Esophagus squamous epithelium (tissue), 5 donors: ENCODE measurements around the gene ADH1A. TPM values are rescaled to one million over a fixed set of nuclear protein-coding genes. Genes with fewer than 3 reads are reported as not detected.

ENCODE experiments used
- DNase-seq: peaks from one replicate; lab custom pipeline; 2025; lab: John Stamatoyannopoulos, UW
- H3K27ac ChIP-seq, 4 donors: fragments of 200-600 bp; sonication (generic); one replicate each; pipeline ENCODE4 v1.5.1; 2016 to 2019; ENCODE audit warnings: mild to moderate bottlenecking in 1 of 4
- H3K27me3 ChIP-seq, 4 donors: fragments of 200-600 bp; sonication (generic); 1 replicate in 3 of 4; 2 replicates in 1 of 4; pipeline versions ENCODE4 v1.5.1 to v1.6.0; 2017 to 2021; ENCODE audit warnings: antibody characterized with exemption in 1 of 4
- H3K36me3 ChIP-seq, 3 donors: fragments of 200-600 bp; sonication (generic); one replicate each; pipeline ENCODE4 v1.5.1; 2016 to 2019
- H3K4me1 ChIP-seq, 3 donors: fragments of 200-600 bp; sonication (generic); one replicate each; pipeline ENCODE4 v1.5.1; 2017 to 2019
- H3K4me3 ChIP-seq, 4 donors: fragments of 200-600 bp; sonication (generic); 1 replicate in 3 of 4; 2 replicates in 1 of 4; pipeline ENCODE4 v1.5.1; 2016 to 2019; ENCODE audit warnings: mild to moderate bottlenecking in 2 of 4, moderate library complexity in 1 of 4
- H3K9me3 ChIP-seq, 3 donors: fragments of 200-600 bp; sonication (generic); one replicate each; pipeline ENCODE4 v1.5.1; 2016 to 2019
- CTCF ChIP-seq, 6 experiments: fragments of 450-650 bp in 4 of 6; fragments of 200-600 bp in 2 of 6; sonication (generic) in 2 of 6; IDR thresholded peaks; one replicate each; pipeline ENCODE4 v1.5.1; 2016 to 2019; ENCODE audit warnings: antibody characterized with exemption in 6 of 6, mild to moderate bottlenecking in 4 of 6, moderate library complexity in 4 of 6
- POLR2A ChIP-seq, 4 donors: fragments of 450-650 bp; IDR thresholded peaks; one replicate each; pipeline ENCODE4 v1.6.1; 2017; ENCODE audit warnings: antibody characterized with exemption in 4 of 4, mild to moderate bottlenecking in 4 of 4, moderate library complexity in 3 of 4
- WGBS, 2 donors: methylation state at CpG; one replicate each; pipeline ENCODE4 v1.1.5; 2018; 5-methylcytosine and 5-hydroxymethylcytosine counted together
- intact Hi-C: fragments of 100-400 bp; cut with DNase I; formaldehyde crosslinking; loops from one replicate; pipeline ENCODE4 v1.15.0; 2022
- total RNA-seq, 4 donors: library from RNA; depleted of rRNA; stranded (reverse); fragments of >200 nt; gene quantifications; one replicate each; pipeline ENCODE4 v1.1.0, GENCODE V29; 2016
- donor health status: DM: yes; HTN: yes; CAD: no.

ADH1A gene
- total RNA-seq, 4 donors from 2014 or later: not detected

GRCh38 chr4:99301376-99302164, 10.8 kb upstream of the ADH1A start:
- WGBS, 2 donors: 71 to 93% methylated on average over 7 of the region's 7 CpGs
- intact Hi-C loops: no loop called here
- TF ChIP-seq CTCF (IDR thresholded peaks at IDR 0.05) (no peak), POLR2A (IDR thresholded peaks at IDR 0.05) (no peak)

GRCh38 chr4:99300934-99301333, 10.1 kb upstream of the ADH1A start:
- Histone ChIP-seq H3K4me3 (no peak overlapping the region), H3K4me1 (peaks cover 0 to 19% (median 0%) of the 10 kb centered on the region in 3 donors), H3K9me3 (peaks cover 0 to 4% (median 0%) of the 10 kb centered on the region in 3 donors), H3K36me3 (no peaks in the 10 kb centered on the region), H3K27ac (peak overlapping the region in 2 of 4 donors; percentile 74 to 81), H3K27me3 (no peaks in the 10 kb centered on the region)
- no peak for TF ChIP-seq CTCF (IDR thresholded peaks at IDR 0.05)
- no peak for TF ChIP-seq POLR2A (IDR thresholded peaks at IDR 0.05)
- 21 to 36% methylated on average over 4 of the region's 4 CpGs for WGBS, 2 donors
- DNase-seq: no peak
- intact Hi-C loops: no loop called here

More at GRCh38 chr4:99301376-99302164, 10.8 kb upstream of the ADH1A start:
- no peak for DNase-seq
- no peak overlapping the region for H3K4me3 ChIP-seq
- H3K4me1 ChIP-seq: peaks cover 0 to 19% (median 0%) of the 10 kb centered on the region in 3 donors
- H3K36me3 ChIP-seq: no peaks in the 10 kb centered on the region
- no peaks in the 10 kb centered on the region for H3K27me3 ChIP-seq
- H3K9me3 ChIP-seq: peaks cover 0 to 4% (median 0%) of the 10 kb centered on the region in 3 donors
- H3K27ac ChIP-seq: peak overlapping the region in 3 of 4 donors; percentile 64 to 81 (median 81)

- Histone ChIP-seq H3K4me3 (no peak overlapping the region), H3K36me3 (no peaks in the 10 kb centered on the region), H3K4me1 (peaks cover 0 to 3% (median 0%) of the 10 kb centered on the region in 3 donors), H3K27ac (no peak overlapping the region), H3K27me3 (no peaks in the 10 kb centered on the region), H3K9me3 (peaks cover 0 to 2% (median 0%) of the 10 kb centered on the region in 3 donors)
- intact Hi-C loops: no loop called here
- no peak for DNase-seq
- WGBS, 2 donors: 71 to 78% methylated on average over 5 of the region's 5 CpGs
- TF ChIP-seq POLR2A (IDR thresholded peaks at IDR 0.05): no peak
- no peak for TF ChIP-seq CTCF (IDR thresholded peaks at IDR 0.05)
Measured at GRCh38 chr4:99293357-99293756, 2.6 kb upstream of the ADH1A start.

GRCh38 chr4:99285387-99285786, 5.4 kb downstream of the ADH1A start:
- no peaks in the 10 kb centered on the region for H3K27me3 ChIP-seq
- H3K36me3 ChIP-seq: no peaks in the 10 kb centered on the region
- TF ChIP-seq CTCF (IDR thresholded peaks at IDR 0.05) (no peak), POLR2A (IDR thresholded peaks at IDR 0.05) (no peak)
- H3K27ac ChIP-seq: no peak overlapping the region
- DNase-seq: no peak
- no peaks in the 10 kb centered on the region for H3K9me3 ChIP-seq
- intact Hi-C loops: no loop called here
- no peaks in the 10 kb centered on the region for H3K4me1 ChIP-seq
- no peak overlapping the region for H3K4me3 ChIP-seq

GRCh38 chr4:99282731-99283130, 8.1 kb downstream of the ADH1A start:
- no peak overlapping the region for H3K27ac ChIP-seq
- H3K9me3 ChIP-seq: no peaks in the 10 kb centered on the region
- TF ChIP-seq CTCF (IDR thresholded peaks at IDR 0.05): no peak
- no peak for TF ChIP-seq POLR2A (IDR thresholded peaks at IDR 0.05)
- 78 to 83% methylated on average over 2 of the region's 2 CpGs for WGBS, 2 donors
- H3K4me1 ChIP-seq: no peaks in the 10 kb centered on the region
- H3K36me3 ChIP-seq: no peaks in the 10 kb centered on the region
- DNase-seq: no peak
- intact Hi-C loops: no loop called here
- no peaks in the 10 kb centered on the region for H3K27me3 ChIP-seq
- H3K4me3 ChIP-seq: no peak overlapping the region
